DOHH2 (cell line): Measurements from ENCODE around the gene HIF1AN.

Experiments
- H3F3A ChIP-seq: fragments of 200-600 bp; sonication (generic), shearing (Covaris generic); 2 replicates; pipeline ENCODE4 v1.6.0; 2016; ENCODE audit warnings: antibody characterized with exemption, mild to moderate bottlenecking; ENCODE audit not compliant: control insufficient read depth, insufficient read depth
- H3K27ac ChIP-seq: fragments of 200-600 bp; sonication (generic); 2 replicates; pipeline ENCODE4 v1.5.1; 2014; ENCODE audit warnings: low read depth, mild to moderate bottlenecking, low read length, moderate library complexity
- H3K27me3 ChIP-seq: fragments of 200-600 bp; sonication (generic); 2 replicates; pipeline ENCODE4 v1.6.1; 2014; ENCODE audit warnings: mild to moderate bottlenecking, low read length, mixed read lengths; ENCODE audit not compliant: control insufficient read depth
- H3K36me3 ChIP-seq: fragments of 200-600 bp; sonication (generic); 2 replicates; pipeline ENCODE4 v1.6.1; 2014; ENCODE audit warnings: mild to moderate bottlenecking, low read length, moderate library complexity, mixed read lengths; ENCODE audit not compliant: control insufficient read depth
- H3K4me1 ChIP-seq: fragments of 200-600 bp; sonication (generic); 2 replicates; pipeline ENCODE4 v1.6.1; 2014; ENCODE audit warnings: mild to moderate bottlenecking, low read length, mixed read lengths; ENCODE audit not compliant: control insufficient read depth
- H3K4me2 ChIP-seq: fragments of 200-600 bp; sonication (generic); 2 replicates; pipeline ENCODE4 v1.6.0; 2014; ENCODE audit warnings: mild to moderate bottlenecking, low read length, moderate library complexity
- H3K4me3 ChIP-seq: fragments of 200-600 bp; sonication (generic); 2 replicates; pipeline ENCODE4 v1.5.1; 2014; ENCODE audit warnings: mild to moderate bottlenecking, low read length, mixed read lengths
- H3K79me2 ChIP-seq: fragments of 200-600 bp; sonication (generic); 2 replicates; pipeline ENCODE4 v1.6.1; 2014; ENCODE audit warnings: mild to moderate bottlenecking, low read length, mixed read lengths; ENCODE audit not compliant: control insufficient read depth
- H3K9me2 ChIP-seq: fragments of 200-600 bp; sonication (generic); replicated peaks from 2 replicates; pipeline ENCODE4 v1.6.1; 2014; ENCODE audit warnings: mild to moderate bottlenecking, low read length, mixed read lengths; ENCODE audit not compliant: control insufficient read depth
- H3K9me3 ChIP-seq: fragments of 200-600 bp; sonication (generic); 2 replicates; pipeline ENCODE4 v1.6.1; 2014; ENCODE audit warnings: antibody characterized with exemption, low read length, mixed read lengths; ENCODE audit not compliant: control insufficient read depth, insufficient read depth
- H4K20me1 ChIP-seq: fragments of 200-600 bp; sonication (generic); 2 replicates; pipeline ENCODE4 v1.6.0; 2014; ENCODE audit warnings: low read depth, mild to moderate bottlenecking, antibody characterized with exemption, low read length, moderate library complexity; ENCODE audit not compliant: control insufficient read depth, insufficient read depth
- CTCF ChIP-seq: fragments of 200-600 bp; sonication (generic); IDR thresholded peaks from one replicate; pipeline ENCODE4 v1.5.1; 2014; ENCODE audit warnings: antibody characterized with exemption, mild to moderate bottlenecking, low read depth, low read length; ENCODE audit not compliant: poor library complexity, severe bottlenecking
- EZH2phosphoT487 ChIP-seq: fragments of 200-600 bp; sonication (generic); IDR thresholded peaks from 2 replicates; pipeline ENCODE4 v1.6.1; 2017; ENCODE audit warnings: borderline replicate concordance, mild to moderate bottlenecking, antibody characterized with exemption, low read length, moderate library complexity, mixed read lengths

The HIF1AN gene

DNA sequence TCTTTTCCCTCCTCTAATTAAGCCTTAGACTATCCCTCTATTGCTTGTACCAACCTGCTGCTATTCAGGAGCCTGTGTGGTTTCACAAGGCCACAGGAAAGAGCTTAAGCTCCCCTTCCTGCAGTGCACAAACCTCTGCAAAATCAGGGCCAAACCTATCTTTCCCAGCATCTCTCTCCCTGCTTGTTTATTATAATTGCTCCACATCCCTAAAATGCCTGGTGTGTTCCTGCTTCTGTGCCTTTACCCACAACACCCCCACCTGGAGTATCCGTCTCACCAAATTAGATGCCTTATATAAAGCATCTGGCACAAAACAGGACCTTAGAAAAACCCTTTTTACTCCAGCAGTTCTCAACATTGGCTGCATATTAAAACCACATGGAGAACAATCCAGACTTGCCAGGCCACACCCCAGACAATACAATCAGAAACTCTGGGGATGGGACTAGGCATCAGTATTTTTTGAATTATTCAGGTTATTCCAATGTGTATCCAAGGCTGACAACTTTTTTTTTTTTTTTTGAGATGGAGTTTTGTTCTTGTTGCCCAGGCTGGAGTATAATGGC lies 32.7 kb upstream of the HIF1AN start:
- H4K20me1 ChIP-seq, result no peaks in the 10 kb centered on the region
- H3F3A ChIP-seq, result no peaks in the 10 kb centered on the region
- H3K4me3 ChIP-seq, result no peak overlapping the region
- peaks cover 44% of the 10 kb centered on the region for H3K36me3 ChIP-seq
- H3K9me2 ChIP-seq, result no peaks in the 10 kb centered on the region
- H3K27ac ChIP-seq, result no peak overlapping the region
- H3K9me3 ChIP-seq, result no peaks in the 10 kb centered on the region
- no peak overlapping the region for H3K4me2 ChIP-seq
- H3K27me3 ChIP-seq, result no peaks in the 10 kb centered on the region
- no peaks in the 10 kb centered on the region for H3K4me1 ChIP-seq
- TF ChIP-seq CTCF, result no peak
- no peak for TF ChIP-seq EZH2phosphoT487
- no peaks in the 10 kb centered on the region for H3K79me2 ChIP-seq

DNA sequence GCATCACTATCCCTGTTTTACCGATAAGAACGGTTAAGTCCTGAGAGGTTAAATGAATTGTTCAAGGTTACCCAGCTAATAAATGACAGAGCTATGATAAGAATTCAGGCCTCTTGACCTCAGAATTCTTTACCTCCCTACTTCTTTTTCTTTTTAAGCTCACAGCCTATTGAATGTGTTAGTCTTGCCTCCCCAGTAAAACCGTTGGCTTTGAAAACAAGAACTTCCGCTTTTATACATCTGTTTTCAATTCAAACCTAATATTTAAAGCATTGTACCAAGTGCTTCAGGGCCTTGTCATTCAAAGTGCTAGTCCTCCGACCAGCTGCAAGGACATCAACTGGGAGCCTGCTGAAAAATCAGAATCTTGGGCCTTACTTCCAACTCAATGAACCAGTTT lies 31.6 kb upstream of the HIF1AN start:
- TF ChIP-seq EZH2phosphoT487, result no peak
- TF ChIP-seq CTCF, result no peak
- Histone ChIP-seq H3K9me3 (no peaks in the 10 kb centered on the region), H3K4me1 (no peaks in the 10 kb centered on the region), H3K79me2 (no peaks in the 10 kb centered on the region), H4K20me1 (no peaks in the 10 kb centered on the region), H3K4me3 (no peak overlapping the region), H3K9me2 (no peaks in the 10 kb centered on the region), H3K27ac (no peak overlapping the region), H3K27me3 (no peaks in the 10 kb centered on the region), H3F3A (no peaks in the 10 kb centered on the region), H3K4me2 (no peak overlapping the region), H3K36me3 (peaks cover 38% of the 10 kb centered on the region)

- no peaks in the 10 kb centered on the region for H3K9me3 ChIP-seq
- no peaks in the 10 kb centered on the region for H3K4me1 ChIP-seq
- no peak overlapping the region for H3K4me2 ChIP-seq
- H3K27me3 ChIP-seq, result no peaks in the 10 kb centered on the region
- H3K27ac ChIP-seq, result no peak overlapping the region
- H4K20me1 ChIP-seq, result no peaks in the 10 kb centered on the region
- peaks cover 30% of the 10 kb centered on the region for H3K36me3 ChIP-seq
- TF ChIP-seq CTCF, result no peak
- no peak for TF ChIP-seq EZH2phosphoT487
- no peaks in the 10 kb centered on the region for H3K9me2 ChIP-seq
- no peaks in the 10 kb centered on the region for H3F3A ChIP-seq
- H3K4me3 ChIP-seq, result no peak overlapping the region
- no peaks in the 10 kb centered on the region for H3K79me2 ChIP-seq
These were observed 30.6 kb upstream of the HIF1AN start for GRCh38 chr10:100505164-100505563.
